Right lung (tissue), 5 donors: ENCODE measurements around the gene YPEL3. TPM values are rescaled to one million over a fixed set of nuclear protein-coding genes. Genes with fewer than 3 reads are reported as not detected.

ENCODE experiments used
- DNase-seq, 2 donors: peaks; one replicate each; pipeline ENCODE4 v3.0.0-alpha.2; 2013
- polyA plus RNA-seq, 5 donors: library from polyadenylated mRNA; unstranded; fragments of 120-200 nt; gene quantifications; one replicate each; pipeline versions ENCODE4 v1.2.1 to v1.2.3, GENCODE V29; 2013; ENCODE audit warnings: inconsistent platforms in 1 of 5, low replicate concordance in 1 of 5; ENCODE audit not compliant: insufficient read length in 5 of 5, insufficient read depth in 1 of 5

Gene YPEL3
- polyA plus RNA-seq, 5 donors = 49.0 to 73.2 (median 55.0) TPM

DNA sequence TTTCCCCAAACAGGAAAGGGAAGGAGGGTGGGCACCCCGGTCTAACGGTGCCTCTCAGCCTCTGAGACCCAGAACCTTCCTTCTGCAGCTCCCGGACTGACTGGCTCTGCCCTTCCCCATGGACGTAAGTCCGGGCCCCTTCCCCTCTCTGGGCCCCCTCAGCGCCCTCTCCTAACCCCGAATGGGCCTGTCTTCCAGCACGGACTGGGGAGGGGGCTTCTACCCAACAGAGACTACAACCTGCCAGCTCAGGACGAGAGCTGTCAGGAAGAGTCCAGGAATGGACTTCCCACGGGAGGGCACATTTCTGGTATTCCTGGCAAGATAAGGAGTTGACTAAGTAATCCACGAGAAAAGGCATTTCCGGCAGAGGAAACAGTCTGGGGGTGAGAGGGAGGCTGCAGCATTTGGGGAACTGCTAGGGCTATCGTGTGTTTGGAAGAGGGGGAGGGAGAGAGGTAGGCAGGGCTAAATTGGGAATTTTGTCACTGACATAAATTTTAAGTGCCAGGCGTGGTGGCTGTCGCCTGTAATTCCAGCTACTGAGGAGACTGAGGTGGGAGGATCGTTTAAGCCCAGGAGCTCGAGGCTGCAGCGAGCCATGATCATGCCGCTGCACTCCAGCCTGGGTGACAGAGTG, 42.5 kb downstream of the YPEL3 start:
- DNase-seq = peak; percentile 23 to 25

DNA sequence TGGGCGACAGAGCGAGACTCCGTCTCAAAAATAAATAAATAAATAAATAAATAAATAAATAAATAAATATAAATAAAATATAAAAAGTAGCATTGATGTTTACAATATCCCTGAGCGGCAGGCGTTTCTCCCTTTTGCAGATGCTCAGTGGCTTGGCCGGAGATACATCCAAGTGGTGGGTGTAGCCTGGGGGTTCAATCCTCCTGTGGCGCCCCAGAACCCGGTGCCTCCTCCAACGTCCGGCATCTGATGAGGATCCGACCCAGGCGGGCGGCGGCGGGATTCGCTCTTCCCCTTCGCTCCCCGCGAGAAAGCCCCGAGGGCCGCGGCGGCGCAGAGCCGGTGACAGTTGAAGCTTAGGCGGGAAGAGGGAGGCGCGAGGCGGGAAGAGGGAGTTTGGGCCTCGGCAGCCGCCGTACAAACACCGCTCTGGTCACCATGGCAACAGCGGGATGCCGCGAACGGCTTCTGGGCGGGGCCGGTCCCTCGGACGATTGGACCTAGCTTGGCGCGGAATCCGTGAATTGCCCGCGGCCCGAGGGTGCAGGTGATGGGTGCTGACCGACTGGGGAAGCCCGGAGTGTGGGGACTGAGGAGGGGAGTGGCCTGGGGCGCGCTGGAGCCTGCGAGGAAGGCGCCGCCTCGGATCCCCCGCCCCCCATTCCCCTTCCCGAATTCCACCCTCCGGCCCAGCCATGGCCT, 43.2 kb downstream of the YPEL3 start:
- DNase-seq = peak; percentile 89 to 90

DNA sequence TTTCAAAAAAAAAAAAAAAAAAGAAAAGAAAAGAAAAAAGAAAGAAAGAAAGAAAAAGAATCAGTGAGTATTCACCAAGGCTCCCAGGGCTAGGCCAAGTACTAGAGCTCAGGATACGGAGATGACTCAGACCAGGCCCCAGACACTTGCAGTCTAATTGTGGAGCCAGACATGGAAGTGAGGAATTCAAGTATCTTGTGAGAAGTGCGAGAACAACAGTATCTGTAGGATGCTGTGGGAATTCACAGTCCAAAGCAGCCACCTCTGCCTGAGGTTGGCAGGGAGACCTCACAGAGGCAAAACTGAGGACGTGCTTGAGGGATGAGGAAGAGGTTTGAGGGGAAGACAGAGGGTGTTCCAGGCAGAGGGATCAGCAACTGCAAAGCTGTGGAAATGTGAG, 44.5 kb downstream of the YPEL3 start:
- no peak for DNase-seq

DNA sequence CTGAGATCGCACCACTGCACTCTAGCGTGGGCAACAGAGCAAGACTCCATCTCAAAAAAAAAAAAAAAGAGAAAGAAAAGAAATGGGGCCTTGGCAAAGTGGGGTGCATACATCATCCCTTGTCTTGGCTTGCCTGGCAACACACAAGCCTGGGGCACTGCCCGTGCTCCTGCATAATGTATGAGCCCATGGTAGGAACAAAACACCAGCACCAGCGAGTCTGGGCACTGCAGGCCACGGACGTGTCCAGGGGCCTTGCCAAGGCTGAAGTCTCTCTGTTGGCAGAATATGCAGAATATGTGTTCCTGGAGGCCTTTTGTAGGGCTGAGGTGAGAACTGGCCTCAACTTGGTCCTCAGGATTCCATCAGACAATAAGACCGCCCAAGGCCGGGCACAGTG, 46.1 kb downstream of the YPEL3 start:
- DNase-seq = no peak

DNA sequence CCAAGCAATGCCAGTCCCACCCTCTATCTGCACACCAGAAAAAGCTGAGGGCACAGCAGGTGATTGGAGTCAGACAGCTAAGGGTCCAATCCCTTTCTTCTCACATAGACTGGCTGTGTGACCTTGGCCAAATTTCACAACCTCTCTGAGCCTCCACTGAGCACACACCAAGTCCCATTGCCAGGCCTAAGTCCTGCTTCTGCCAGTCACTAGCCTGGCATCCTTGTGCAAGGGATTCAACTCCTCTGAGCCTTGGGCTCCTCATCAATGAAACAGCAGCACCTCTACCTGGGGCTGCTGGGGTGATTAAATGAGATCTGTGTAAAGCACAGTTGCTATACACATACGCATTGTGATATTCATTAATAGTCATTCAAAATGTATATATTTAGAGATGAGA, 49.4 kb downstream of the YPEL3 start:
- DNase-seq = no peak

DNA sequence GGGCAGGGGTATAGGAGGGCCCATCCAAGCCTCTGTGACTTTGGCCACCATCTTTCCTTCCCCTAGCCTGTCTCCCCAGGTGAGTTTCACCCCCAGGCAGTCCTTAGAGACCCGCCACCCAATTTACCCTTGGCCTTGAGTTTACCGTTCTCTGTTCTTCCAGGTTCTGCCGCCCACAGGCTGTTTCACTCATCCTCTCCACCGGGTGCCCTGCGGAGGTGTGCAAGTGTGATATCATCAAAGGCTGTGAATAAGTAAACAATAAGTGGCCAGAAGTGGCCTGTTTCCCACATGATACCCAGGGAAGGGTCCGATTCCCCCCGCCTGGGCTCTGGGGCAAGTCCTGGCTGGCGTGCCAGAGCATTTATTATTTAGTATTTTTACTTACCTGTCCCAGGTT, 49.8 kb downstream of the YPEL3 start:
- DNase-seq = no peak

Other genes starting within 250 kb of the YPEL3 start
- gene CDIPT, start 233.0 kb downstream of the YPEL3 start, polyA plus RNA-seq = 10 to 100 TPM; 62.4 to 94.6 (median 84.3) TPM
- gene SEZ6L2, start 196.7 kb downstream of the YPEL3 start, polyA plus RNA-seq = 1 to 10 TPM; 4.1 to 7.8 (median 5.2) TPM
- under 1 TPM; 0.41 to 0.94 (median 0.63) TPM for gene ASPHD1, start 195.7 kb downstream of the YPEL3 start, polyA plus RNA-seq
- gene KCTD13, start 170.0 kb downstream of the YPEL3 start, polyA plus RNA-seq = 10 to 100 TPM; 13.8 to 22.9 (median 21.4) TPM
- gene TMEM219, start 134.1 kb downstream of the YPEL3 start, polyA plus RNA-seq = 100 to 1,000 TPM in 4 of 5 donors, 10 to 100 TPM in 1; 94.6 to 126 (median 108) TPM
- gene TAOK2, start 122.3 kb downstream of the YPEL3 start, polyA plus RNA-seq = 10 to 100 TPM; 42.8 to 66.2 (median 54.0) TPM
- gene HIRIP3, start 100.6 kb downstream of the YPEL3 start, polyA plus RNA-seq = 10 to 100 TPM; 16.8 to 22.5 (median 19.8) TPM
- gene INO80E, start 100.0 kb downstream of the YPEL3 start, polyA plus RNA-seq = 10 to 100 TPM; 45.5 to 70.9 (median 48.1) TPM
- gene DOC2A, start 85.2 kb downstream of the YPEL3 start, polyA plus RNA-seq = 1 to 10 TPM; 1.4 to 5.3 (median 3.8) TPM
- gene C16orf92, start 73.0 kb downstream of the YPEL3 start, polyA plus RNA-seq = not detected
- gene TLCD3B, start 64.9 kb downstream of the YPEL3 start, polyA plus RNA-seq = under 1 TPM; 0.66 to 0.97 (median 0.79) TPM
- 100 to 1,000 TPM; 251 to 539 (median 362) TPM for gene ALDOA, start 30.5 kb downstream of the YPEL3 start, polyA plus RNA-seq
- gene PPP4C, start 20.2 kb downstream of the YPEL3 start, polyA plus RNA-seq = 10 to 100 TPM; 60.9 to 90.8 (median 68.7) TPM
- 1 to 10 TPM in 4 of 5 donors, under 1 TPM in 1; 0.85 to 2.0 (median 1.3) TPM for gene TBX6, start 4.3 kb downstream of the YPEL3 start, polyA plus RNA-seq
- 10 to 100 TPM; 11.0 to 18.4 (median 15.6) TPM for gene GDPD3, start 17.3 kb upstream of the YPEL3 start, polyA plus RNA-seq
- gene MAPK3, start 27.0 kb upstream of the YPEL3 start, polyA plus RNA-seq = 100 to 1,000 TPM in 4 of 5 donors, 10 to 100 TPM in 1; 98.2 to 120 (median 114) TPM
- 10 to 100 TPM; 14.0 to 27.0 (median 17.9) TPM for gene CORO1A, start 87.4 kb upstream of the YPEL3 start, polyA plus RNA-seq
- gene BOLA2B, start 97.5 kb upstream of the YPEL3 start, polyA plus RNA-seq = 10 to 100 TPM; 13.1 to 37.9 (median 20.1) TPM
- gene SLX1A, start 97.7 kb upstream of the YPEL3 start, polyA plus RNA-seq = 10 to 100 TPM; 12.7 to 28.5 (median 21.3) TPM
- gene SULT1A3, start 103.0 kb upstream of the YPEL3 start, polyA plus RNA-seq = 10 to 100 TPM in 4 of 5 donors, 1 to 10 TPM in 1; 7.7 to 14.7 (median 10.4) TPM
- gene NPIPB13, start 152.3 kb upstream of the YPEL3 start, polyA plus RNA-seq = 10 to 100 TPM; 13.8 to 29.2 (median 21.1) TPM